ENCODE results near the gene GCGR.

DNA sequence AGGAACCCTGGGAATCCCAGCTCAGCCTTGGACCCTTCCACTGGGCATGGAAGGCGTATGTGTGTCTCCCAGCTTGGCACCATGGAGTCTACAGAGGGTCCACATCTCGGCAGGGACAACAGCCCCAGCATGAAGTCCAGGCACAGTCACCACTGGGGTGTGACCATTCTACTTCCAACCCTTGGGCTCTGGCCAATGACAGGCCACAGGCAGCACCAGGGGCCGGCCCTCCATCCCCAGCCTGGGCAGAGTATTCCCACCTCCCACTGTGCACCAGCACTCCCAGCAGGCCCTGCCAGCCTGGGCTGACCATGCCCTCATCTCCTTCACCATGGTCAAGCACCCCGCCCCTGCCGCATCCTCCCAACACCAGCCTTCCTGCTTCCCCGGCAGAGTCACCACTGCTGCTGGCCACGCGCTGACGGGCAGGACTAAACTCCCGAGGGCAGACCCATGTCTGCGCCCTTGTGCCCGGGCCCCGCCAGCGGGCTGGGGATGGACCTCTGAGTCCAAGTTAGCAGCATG lies 40.4 kb downstream of the GCGR start:
- TF ChIP-seq, protein P1, sequence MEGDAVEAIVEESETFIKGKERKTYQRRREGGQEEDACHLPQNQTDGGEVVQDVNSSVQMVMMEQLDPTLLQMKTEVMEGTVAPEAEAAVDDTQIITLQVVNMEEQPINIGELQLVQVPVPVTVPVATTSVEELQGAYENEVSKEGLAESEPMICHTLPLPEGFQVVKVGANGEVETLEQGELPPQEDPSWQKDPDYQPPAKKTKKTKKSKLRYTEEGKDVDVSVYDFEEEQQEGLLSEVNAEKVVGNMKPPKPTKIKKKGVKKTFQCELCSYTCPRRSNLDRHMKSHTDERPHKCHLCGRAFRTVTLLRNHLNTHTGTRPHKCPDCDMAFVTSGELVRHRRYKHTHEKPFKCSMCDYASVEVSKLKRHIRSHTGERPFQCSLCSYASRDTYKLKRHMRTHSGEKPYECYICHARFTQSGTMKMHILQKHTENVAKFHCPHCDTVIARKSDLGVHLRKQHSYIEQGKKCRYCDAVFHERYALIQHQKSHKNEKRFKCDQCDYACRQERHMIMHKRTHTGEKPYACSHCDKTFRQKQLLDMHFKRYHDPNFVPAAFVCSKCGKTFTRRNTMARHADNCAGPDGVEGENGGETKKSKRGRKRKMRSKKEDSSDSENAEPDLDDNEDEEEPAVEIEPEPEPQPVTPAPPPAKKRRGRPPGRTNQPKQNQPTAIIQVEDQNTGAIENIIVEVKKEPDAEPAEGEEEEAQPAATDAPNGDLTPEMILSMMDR (IDR thresholded peaks at IDR 0.05), result no peak
- TF ChIP-seq POLR2A (IDR thresholded peaks at IDR 0.05), result no peak

All from esophagus squamous epithelium (tissue), 4 donors.